Measurements from ENCODE around the gene ZNF492.

The ZNF492 gene

GRCh38 chr19:22708983-22709382 lies 74.9 kb downstream of the ZNF492 start:
- no peak for DNase-seq (ENCODE audit: low read depth)
- no peak for TF ChIP-seq CTCF (conservative IDR thresholded peaks at IDR 0.05; ENCODE audit: control insufficient read depth, insufficient read depth, low read depth, low read length)
- H3K4me3 ChIP-seq (ENCODE audit: control insufficient read depth, low read depth, low read length): no peak overlapping the region
